ENCODE data around the gene MIF.
"Not testable (repeated sequence)": the region's sequence is repeated elsewhere in the genome, so short reads cannot be mapped to it uniquely, and the experiment has no call there.

MIF gene

GRCh38 chr22:23877566-23877965, 16.6 kb upstream of the MIF start:
- DNase-seq = no peak

GRCh38 chr22:23878219-23878618, 16.0 kb upstream of the MIF start:
- DNase-seq = no peak

DNA sequence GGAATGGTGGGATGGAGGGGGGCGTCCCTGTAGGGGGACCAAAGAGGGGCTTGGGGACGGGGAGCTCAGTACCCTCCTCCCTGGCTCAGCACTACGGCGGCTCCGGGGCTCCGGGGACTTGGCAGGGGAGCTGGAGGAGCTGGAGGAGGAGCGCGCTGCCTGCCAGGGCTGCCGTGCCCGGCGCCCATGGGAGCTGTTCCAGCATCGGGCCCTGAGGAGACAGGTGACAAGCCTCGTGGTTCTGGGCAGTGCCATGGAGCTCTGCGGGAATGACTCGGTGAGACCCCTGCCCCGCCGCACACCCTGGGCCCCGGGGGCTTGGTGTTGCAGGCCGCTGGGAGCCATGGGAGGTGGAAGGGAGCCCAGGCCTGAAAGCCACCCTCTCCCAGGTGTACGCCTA, 11.8 kb upstream of the MIF start:
- no peak for DNase-seq

- no peak for DNase-seq
Measured at GRCh38 chr22:23883658-23884057, 10.5 kb upstream of the MIF start.

GRCh38 chr22:23884140-23884539, 10.0 kb upstream of the MIF start:
- no peak for DNase-seq

- no peak for DNase-seq
Measured at GRCh38 chr22:23888615-23889401, 5.4 kb upstream of the MIF start.

- DNase-seq = no peak
Measured at GRCh38 chr22:23889620-23890019, 4.6 kb upstream of the MIF start.

DNA sequence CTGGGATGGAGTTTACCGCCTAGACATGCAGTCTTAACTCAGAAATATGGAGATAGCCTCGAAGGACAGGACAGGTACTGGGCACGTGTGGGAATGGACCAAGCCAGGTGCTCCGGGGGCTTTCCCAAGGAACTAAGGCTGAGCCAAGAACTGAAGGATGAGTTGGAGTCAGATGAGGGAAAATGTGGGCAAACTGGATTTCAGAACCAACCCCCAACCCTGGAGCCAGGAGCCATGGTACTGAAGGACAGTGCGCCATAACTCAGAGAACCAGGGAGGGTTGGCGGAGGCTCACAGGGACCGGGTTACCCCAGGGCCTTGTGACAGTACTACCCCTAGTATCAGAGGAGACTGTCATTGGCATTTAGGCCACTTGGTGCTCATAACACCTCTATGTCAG, 2.5 kb upstream of the MIF start:
- DNase-seq = no peak

DNA sequence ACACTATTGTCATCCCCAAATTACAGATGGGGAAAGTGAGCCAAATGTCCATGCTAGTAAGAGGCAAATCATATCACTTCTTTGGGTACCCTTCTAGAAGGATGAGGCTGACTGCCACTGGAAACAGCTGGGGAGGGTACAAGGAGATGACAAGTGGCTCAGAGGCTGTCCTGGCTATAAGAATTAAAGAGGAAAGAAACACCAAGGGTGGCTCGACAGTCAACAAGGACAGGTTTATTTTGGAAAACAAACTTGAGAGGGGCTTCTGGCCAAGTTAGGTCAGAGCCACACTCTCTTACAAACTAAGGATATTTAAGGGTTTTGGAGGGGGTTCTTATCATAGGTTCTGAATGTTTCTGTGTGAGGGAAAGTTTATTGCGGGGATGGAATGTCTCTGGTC, 2.1 kb upstream of the MIF start:
- DNase-seq = no peak

DNA sequence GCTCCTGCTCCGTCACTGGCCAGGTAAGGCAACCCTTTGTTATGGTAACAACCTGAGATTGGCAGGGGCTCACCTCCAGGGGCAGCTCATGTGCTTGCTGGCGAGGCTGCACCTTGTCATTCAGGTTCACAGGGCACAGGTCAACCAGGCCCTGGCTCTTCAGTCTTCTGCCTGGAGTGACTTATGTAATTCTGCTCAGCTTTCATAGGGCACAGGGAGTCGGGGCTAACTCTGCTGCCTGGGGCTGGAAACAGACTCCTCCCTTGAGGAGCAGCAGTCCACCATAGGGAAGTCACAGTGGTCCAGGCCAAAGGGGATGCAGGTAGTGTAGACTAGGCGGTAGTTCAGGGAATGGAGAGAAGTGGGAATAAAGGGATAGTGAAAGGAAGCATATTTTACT, 1.5 kb upstream of the MIF start:
- no peak for DNase-seq

GRCh38 chr22:23893121-23893944, 850 bp upstream of the MIF start:
- DNase-seq = no peak

- peak; percentile 64 for DNase-seq
Measured at GRCh38 chr22:23894710-23895598, 771 bp downstream of the MIF start.

DNA sequence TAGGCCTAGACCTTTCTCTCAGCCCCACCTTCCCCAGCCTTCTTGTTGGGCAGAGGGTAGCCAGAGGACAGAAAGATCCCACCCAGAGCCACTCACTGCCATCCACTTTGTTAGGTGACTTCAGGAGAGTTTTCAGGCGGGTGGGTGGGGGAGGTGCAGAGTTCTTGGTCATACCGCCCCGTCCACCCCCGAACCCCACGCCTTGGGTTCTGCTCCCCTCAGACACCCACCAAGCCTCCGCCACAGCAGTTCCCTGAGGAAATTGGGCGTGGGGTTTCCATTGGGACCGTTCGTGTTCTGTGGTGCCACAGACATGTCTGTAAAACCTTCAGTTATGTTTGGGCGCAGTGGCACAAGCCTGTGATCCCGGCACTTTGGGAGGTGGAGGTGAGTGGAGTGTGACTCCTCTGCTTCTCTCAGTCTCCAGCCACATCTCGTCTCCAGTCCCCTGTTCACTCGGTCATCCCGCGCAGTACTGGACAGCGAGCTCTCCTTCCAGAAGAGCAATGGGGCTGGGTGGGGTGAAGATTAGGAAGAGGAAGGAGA, 1.5 kb downstream of the MIF start:
- no peak for DNase-seq

GRCh38 chr22:23896166-23896522, 2.0 kb downstream of the MIF start:
- DNase-seq = no peak

- DNase-seq = no peak
Measured at GRCh38 chr22:23896523-23897186, 2.5 kb downstream of the MIF start.

DNA sequence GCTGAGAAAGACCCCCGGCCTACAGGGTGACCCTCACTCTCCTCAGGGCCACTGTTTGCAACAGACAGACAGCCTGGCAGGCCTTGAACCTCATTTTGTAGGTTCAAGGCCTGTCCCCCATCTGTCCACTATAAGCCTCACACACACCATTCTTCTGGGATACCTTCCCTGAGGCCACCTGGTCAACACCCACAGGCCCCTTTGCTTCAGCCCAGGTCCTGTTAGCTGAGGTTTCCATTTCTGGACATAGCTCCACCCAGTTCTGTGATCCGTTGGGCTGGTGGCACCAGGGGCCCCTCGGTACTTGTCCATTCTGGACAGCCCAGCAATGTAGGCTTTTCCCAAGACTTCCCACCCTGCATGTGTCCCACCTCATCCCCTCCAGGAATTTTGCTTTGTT, 3.1 kb downstream of the MIF start:
- DNase-seq = no peak

DNA sequence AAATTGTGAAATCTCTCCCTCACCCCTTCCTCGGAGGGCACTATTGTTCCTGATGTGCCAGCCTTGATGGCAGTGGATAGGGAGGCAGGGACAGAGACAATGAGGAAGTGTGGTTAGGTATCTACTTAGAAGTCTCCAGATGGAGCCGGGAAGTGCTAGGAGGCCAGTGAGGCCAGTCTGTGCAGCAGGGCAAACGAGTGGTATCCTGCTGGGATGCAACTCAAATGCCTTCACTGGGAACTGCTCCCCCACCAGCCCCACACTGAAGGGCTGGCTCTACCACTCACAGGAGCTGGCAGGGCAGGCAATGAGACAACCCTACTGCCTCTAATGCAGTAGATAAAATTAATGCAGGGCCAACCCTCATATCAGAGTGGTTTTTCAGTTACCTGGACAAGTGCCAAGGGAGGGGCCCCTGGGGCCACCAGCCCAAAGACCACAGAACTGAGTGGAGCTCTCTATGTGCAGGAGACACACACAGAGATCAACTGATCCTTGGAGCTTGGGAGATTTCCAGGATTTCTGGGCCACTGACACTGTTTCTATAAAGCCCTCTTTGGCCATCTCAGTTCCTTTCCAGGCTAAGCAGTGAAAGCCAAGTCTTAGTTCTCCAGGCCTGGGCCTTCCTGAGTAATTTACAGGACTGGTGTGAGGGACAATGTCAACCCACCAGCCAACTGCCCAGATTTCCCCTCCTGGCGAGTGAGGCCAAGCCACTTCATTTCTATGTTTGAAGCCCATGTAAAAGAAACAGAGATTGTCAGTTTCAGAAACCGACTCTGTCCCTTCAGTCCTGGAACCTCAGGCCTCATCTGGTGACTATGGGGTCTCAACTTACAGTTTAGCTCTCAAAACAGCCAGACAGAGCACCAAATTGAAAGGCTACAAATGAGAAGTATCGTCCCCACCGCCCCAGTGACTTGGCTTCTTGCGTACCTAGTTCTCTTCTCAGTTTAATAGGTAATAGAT, 4.1 kb downstream of the MIF start:
- DNase-seq = no peak

DNA sequence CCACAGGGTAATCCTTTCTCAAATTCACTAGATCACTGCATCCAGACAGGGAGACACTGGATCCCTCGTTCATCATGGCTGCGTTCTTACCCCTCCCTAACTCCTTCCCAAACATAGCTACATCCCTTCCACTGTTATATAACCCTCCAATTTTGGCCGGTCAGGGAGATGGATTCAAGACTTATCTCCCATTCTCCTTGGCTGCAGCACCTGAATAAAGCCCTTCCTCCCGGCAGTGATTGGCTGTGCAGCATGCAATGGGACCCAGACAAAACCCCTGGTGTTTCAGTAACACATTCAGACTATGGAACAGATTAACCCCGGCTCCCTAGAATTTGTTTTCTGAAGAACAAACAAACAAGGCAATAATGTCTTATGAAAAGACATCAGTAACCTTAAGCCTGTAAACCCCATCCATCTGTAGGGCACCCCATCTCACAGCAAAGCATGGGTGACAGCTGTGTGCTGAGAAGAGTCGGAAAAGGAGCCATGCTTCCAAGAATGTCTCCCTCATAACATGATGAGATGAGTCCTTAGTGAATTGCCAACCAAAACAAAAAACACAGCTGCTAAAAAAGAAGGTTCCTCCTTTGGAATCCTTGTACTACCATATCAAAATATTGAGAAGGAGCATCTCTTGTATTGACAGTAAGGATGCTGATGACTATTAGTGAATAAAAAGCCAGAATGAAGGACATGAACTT, 5.0 kb downstream of the MIF start:
- no peak for DNase-seq

- DNase-seq = not testable (repeated sequence)
Measured at GRCh38 chr22:23900227-23900626, 6.0 kb downstream of the MIF start.

DNA sequence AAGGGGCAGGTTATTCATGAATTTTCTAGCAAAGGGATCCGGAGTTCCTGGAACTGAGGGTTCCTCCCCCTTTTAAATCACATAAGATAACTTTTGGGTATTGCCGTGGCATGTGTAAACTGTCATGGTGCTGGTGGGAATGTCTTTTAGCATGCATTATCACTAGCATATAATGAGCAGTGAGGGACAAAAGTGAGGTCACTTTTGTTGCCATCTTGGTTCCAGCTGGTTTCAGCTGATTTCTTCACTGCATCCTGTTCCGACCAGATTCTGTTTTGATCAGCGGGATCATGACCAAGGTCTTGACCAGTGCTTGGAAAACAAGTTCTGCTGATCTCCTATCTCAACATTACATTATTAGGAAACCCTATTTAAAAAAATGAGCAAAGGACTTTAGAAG, 7.4 kb downstream of the MIF start:
- no peak for DNase-seq

All from NCI-H774 (cell line).